H1 (cell line): ENCODE data around the gene CPLANE2. TPM values are rescaled to one million over a fixed set of nuclear protein-coding genes. Genes with fewer than 3 reads are reported as not detected.
A peak's percentile ranks its signal among the peaks of the same experiment; 100 is the strongest.

Source experiments
- CTCF ChIA-PET: fragments of 300-600 bp; sonication (Branson Sonifier 250); formaldehyde crosslinking; loops from one replicate; lab custom pipeline; 2021; ENCODE audit not compliant: partially characterized antibody; lab: Charles Lee
- POLR2A ChIA-PET: fragments of 300-600 bp; sonication (Branson Sonifier 250); formaldehyde crosslinking; loops from one replicate; lab custom pipeline; 2021; ENCODE audit warnings: inconsistent platforms; ENCODE audit not compliant: partially characterized antibody; lab: Charles Lee
- DNase-seq, 2 experiments: peaks; one replicate each; pipeline versions ENCODE4 v3.0.0 to v3.0.0-alpha.2; 2010 to 2022; ENCODE audit warnings: low spot score in 2 of 2, low read depth in 1 of 2, mixed read lengths in 1 of 2
- FAIRE-seq: peaks from 2 replicates; lab custom pipeline; 2011; peaks lifted over from hg19 to GRCh38; lab: Jason Lieb, UNC
- H2AFZ ChIP-seq: 2 replicates; pipeline ENCODE4 v1.8.1; 2012; ENCODE audit warnings: low read length, inconsistent platforms
- H2AK5ac ChIP-seq: 2 replicates; pipeline ENCODE4 v1.6.1; 2013; ENCODE audit warnings: low read depth, low read length
- H2BK120ac ChIP-seq: replicated peaks from 2 replicates; pipeline ENCODE3; 2013; ENCODE audit warnings: low read depth, low read length, inconsistent platforms
- H2BK12ac ChIP-seq: 2 replicates; pipeline ENCODE4 v1.6.1; 2013; ENCODE audit warnings: low read depth, low read length
- H2BK15ac ChIP-seq: 2 replicates; pipeline ENCODE4 v1.6.1; 2013; ENCODE audit warnings: low read length
- H2BK20ac ChIP-seq: 2 replicates; pipeline ENCODE4 v1.6.1; 2013; ENCODE audit warnings: low read length
- H2BK5ac ChIP-seq: 2 replicates; pipeline ENCODE4 v1.6.1; 2013; ENCODE audit warnings: low read depth, low read length
- H3K14ac ChIP-seq: 2 replicates; pipeline ENCODE4 v1.6.1; 2013; ENCODE audit warnings: inconsistent platforms; ENCODE audit not compliant: insufficient read length
- H3K18ac ChIP-seq: 2 replicates; pipeline ENCODE4 v1.6.1; 2013; ENCODE audit warnings: low read length; ENCODE audit errors: extremely low read depth
- H3K23ac ChIP-seq: 2 replicates; pipeline ENCODE4 v1.6.1; 2013; ENCODE audit warnings: inconsistent platforms; ENCODE audit not compliant: insufficient read length
- H3K23me2 ChIP-seq: 2 replicates; pipeline ENCODE4 v1.6.1; 2013; ENCODE audit warnings: low read depth, low read length
- H3K27ac ChIP-seq: 2 replicates; pipeline ENCODE4 v1.6.1; 2011; ENCODE audit warnings: low read depth, low read length, inconsistent platforms
- H3K27me3 ChIP-seq, 4 experiments: replicated peaks in 1 of 4; 1 replicate in 1 of 4; 2 replicates in 3 of 4; pipeline versions ENCODE4 v1.6.1 to v1.8.1; 2011 to 2013; ENCODE audit warnings: low read length in 3 of 4, mild to moderate bottlenecking in 3 of 4, inconsistent platforms in 2 of 4, mixed read lengths in 2 of 4, moderate library complexity in 1 of 4; ENCODE audit not compliant: control insufficient read depth in 3 of 4, insufficient read depth in 3 of 4; ENCODE audit errors: extremely low read depth in 1 of 4
- H3K36me3 ChIP-seq, 4 experiments: 2 replicates each; pipeline versions ENCODE4 v1.6.1 to v1.8.1; 2011 to 2013; ENCODE audit warnings: mild to moderate bottlenecking in 4 of 4, low read length in 3 of 4, moderate library complexity in 2 of 4, control low read depth in 1 of 4, inconsistent platforms in 1 of 4; ENCODE audit not compliant: insufficient read depth in 4 of 4, control insufficient read depth in 2 of 4
- H3K4ac ChIP-seq: replicated peaks from 2 replicates; pipeline ENCODE3; 2013; ENCODE audit warnings: low read length, low read depth, mixed read lengths, inconsistent platforms; ENCODE audit not compliant: insufficient read length
- H3K4me1 ChIP-seq, 4 experiments: replicated peaks in 1 of 4; 1 replicate in 1 of 4; 2 replicates in 3 of 4; pipeline versions ENCODE4 v1.6.1 to v1.8.1; 2011 to 2013; ENCODE audit warnings: low read length in 3 of 4, inconsistent platforms in 2 of 4, mixed read lengths in 1 of 4; ENCODE audit not compliant: insufficient read depth in 4 of 4, control insufficient read depth in 3 of 4
- H3K4me2 ChIP-seq, 2 experiments: 2 replicates each; pipeline versions ENCODE4 v1.6.1 to v1.8.1; 2011 to 2013; ENCODE audit warnings: low read depth in 2 of 2, low read length in 2 of 2, control low read depth in 1 of 2, inconsistent platforms in 1 of 2, mild to moderate bottlenecking in 1 of 2; ENCODE audit not compliant: insufficient read depth in 1 of 2
- H3K4me3 ChIP-seq, 4 experiments: fragments of 200-600, 300-600 bp in 1 of 4; sonication (generic), shearing (Covaris generic), sonication (Bioruptor Twin) in 1 of 4; 2 replicates each; pipeline versions ENCODE4 v1.5.1 to v1.8.1; 2011 to 2016; ENCODE audit warnings: low read length in 4 of 4, low read depth in 3 of 4, control low read depth in 2 of 4, inconsistent platforms in 2 of 4, mild to moderate bottlenecking in 2 of 4, mixed read lengths in 1 of 4, moderate library complexity in 1 of 4; ENCODE audit not compliant: insufficient read depth in 2 of 4; ENCODE audit errors: extremely low read depth in 1 of 4
- H3K56ac ChIP-seq: replicated peaks from 2 replicates; pipeline ENCODE3; 2013; ENCODE audit warnings: low read depth, mild to moderate bottlenecking, mixed read lengths, low read length, inconsistent platforms; ENCODE audit not compliant: insufficient read length
- H3K79me1 ChIP-seq: 2 replicates; pipeline ENCODE4 v1.6.1; 2013; ENCODE audit warnings: low read depth, low read length, control low read depth
- H3K79me2 ChIP-seq, 2 experiments: 2 replicates each; pipeline versions ENCODE4 v1.6.1 to v1.8.1; 2012 to 2013; ENCODE audit warnings: low read length in 2 of 2, mild to moderate bottlenecking in 2 of 2, inconsistent platforms in 1 of 2; ENCODE audit not compliant: insufficient read depth in 2 of 2, control insufficient read depth in 1 of 2
- H3K9ac ChIP-seq, 4 experiments: replicated peaks in 1 of 4; 1 replicate in 1 of 4; 2 replicates in 3 of 4; pipeline versions ENCODE4 v1.6.1 to v1.8.1; 2011 to 2013; ENCODE audit warnings: low read depth in 3 of 4, low read length in 3 of 4, control low read depth in 2 of 4, mild to moderate bottlenecking in 2 of 4, moderate library complexity in 2 of 4, inconsistent platforms in 1 of 4; ENCODE audit errors: extremely low read depth in 1 of 4
- H3K9me3 ChIP-seq, 2 experiments: 2 replicates each; pipeline versions ENCODE4 v1.6.1 to v1.8.1; 2012 to 2013; ENCODE audit warnings: mild to moderate bottlenecking in 2 of 2, moderate library complexity in 2 of 2, control low read depth in 1 of 2, inconsistent platforms in 1 of 2, low read depth in 1 of 2, low read length in 1 of 2, mixed read lengths in 1 of 2; ENCODE audit not compliant: insufficient read depth in 2 of 2
- H4K20me1 ChIP-seq, 2 experiments: replicated peaks in 1 of 2; 2 replicates each; pipeline versions ENCODE3 to v1.8.1; 2011 to 2013; ENCODE audit warnings: inconsistent platforms in 2 of 2, low read length in 2 of 2, mild to moderate bottlenecking in 1 of 2; ENCODE audit not compliant: insufficient read depth in 2 of 2, control insufficient read depth in 1 of 2
- H4K5ac ChIP-seq: 2 replicates; pipeline ENCODE4 v1.6.1; 2013; ENCODE audit warnings: low read length, low read depth, mixed read lengths, inconsistent platforms; ENCODE audit not compliant: insufficient read length
- H4K8ac ChIP-seq: 2 replicates; pipeline ENCODE4 v1.8.0; 2013; ENCODE audit warnings: mild to moderate bottlenecking, moderate library complexity, low read length, inconsistent platforms; ENCODE audit not compliant: insufficient read depth; ENCODE audit errors: extremely low read depth
- H4K91ac ChIP-seq: replicated peaks from 2 replicates; pipeline ENCODE3; 2013; ENCODE audit warnings: low read length, mixed read lengths, inconsistent platforms; ENCODE audit not compliant: insufficient read length
- ASH2L ChIP-seq: fragments of 200-600, 300-600 bp; sonication (generic); IDR thresholded peaks from one replicate; pipeline ENCODE4 v1.7.1; 2017; ENCODE audit warnings: low read length
- CHD2 ChIP-seq: IDR thresholded peaks from 2 replicates; pipeline ENCODE4 v1.6.1; 2012; ENCODE audit warnings: low read length, improper control_type of control experiment
- CTCF ChIP-seq, 3 experiments: IDR thresholded peaks; 1 replicate in 2 of 3; 2 replicates in 1 of 3; pipeline versions ENCODE4 v1.5.1 to v1.6.1; 2011; ENCODE audit warnings: low read length in 3 of 3, mild to moderate bottlenecking in 3 of 3, inconsistent platforms in 2 of 3, low read depth in 1 of 3, moderate library complexity in 1 of 3; ENCODE audit not compliant: insufficient read depth in 1 of 3; ENCODE audit errors: control extremely low read depth in 1 of 3
- JUND ChIP-seq: IDR thresholded peaks from 2 replicates; pipeline ENCODE4 v1.6.1; 2011; ENCODE audit warnings: mild to moderate bottlenecking, improper control_type of control experiment, low read length
- MAX ChIP-seq: IDR thresholded peaks from 2 replicates; pipeline ENCODE4 v1.6.1; 2012; ENCODE audit warnings: inconsistent platforms
- RAD21 ChIP-seq, 2 experiments: IDR thresholded peaks in 1 of 2; conservative IDR thresholded peaks in 1 of 2; 2 replicates each; pipeline ENCODE4 v1.6.1; 2011; ENCODE audit warnings: low read depth in 2 of 2, low read length in 2 of 2, improper control_type of control experiment in 1 of 2, inconsistent platforms in 1 of 2, mild to moderate bottlenecking in 1 of 2, moderate library complexity in 1 of 2
- SIN3A ChIP-seq, 2 experiments: IDR thresholded peaks in 1 of 2; conservative IDR thresholded peaks in 1 of 2; 2 replicates each; pipeline ENCODE4 v1.6.1; 2011 to 2012; ENCODE audit warnings: low read length in 2 of 2, improper control_type of control experiment in 1 of 2, low read depth in 1 of 2, mild to moderate bottlenecking in 1 of 2
- WGBS, 2 experiments: shearing (Covaris generic) in 1 of 2; methylation state at CpG; one replicate each; pipeline versions ENCODE4 v1.1.6 to v1.1.7; 2013 to 2015; ENCODE audit warnings: low lambda C conversion rate in 2 of 2, mixed read lengths in 2 of 2, inconsistent platforms in 1 of 2, low coverage in 1 of 2, missing lambda C conversion rate in 1 of 2; ENCODE audit not compliant: insufficient replicate concordance in 2 of 2, insufficient coverage in 1 of 2, insufficient read length in 1 of 2; ENCODE audit errors: extremely low coverage in 1 of 2, missing lambda C conversion rate in 1 of 2; 5-methylcytosine and 5-hydroxymethylcytosine counted together
- polyA plus RNA-seq, 7 experiments: library from polyadenylated mRNA; depleted of rRNA in 3 of 7; stranded (reverse) in 5 of 7; unstranded in 2 of 7; fragments of >200 nt in 5 of 7; fragments of 200-250 nt in 2 of 7; gene quantifications; 1 replicate in 5 of 7; 2 replicates in 1 of 7; 4 replicates in 1 of 7; pipeline versions ENCODE4 v1.2.1 to v1.2.3, GENCODE V29; 2011 to 2013; ENCODE audit warnings: missing spikeins in 2 of 7, mixed read lengths in 2 of 7
- total RNA-seq: library from RNA; stranded (reverse); fragmentation: NEBNext Ultra II Directional; extraction: Animal tissue kit (Norgen Biotek cat#: 25700); gene quantifications from 2 replicates; pipeline ENCODE4 v1.2.1, GENCODE V29; 2021

Gene CPLANE2
- total and polyA plus RNA-seq, 2 of the 8 experiments (the other 6 are each of a cell fraction or from before 2014, with no cell fraction given) = 2.3 to 2.5 TPM

GRCh38 chr1:16235944-16236510, 956 bp downstream of the CPLANE2 start:
- Histone ChIP-seq H4K8ac (no peak overlapping the region), H2AK5ac (no peak overlapping the region), H3K4me2 (peak overlapping the region; percentile 80 to 95), H2BK12ac (no peak overlapping the region), H2BK15ac (no peak overlapping the region), H3K36me3 (no peaks in the 10 kb centered on the region), H3K79me2 (no peaks in the 10 kb centered on the region), H3K9me3 (no peaks in the 10 kb centered on the region), H3K23ac (no peak overlapping the region), H3K18ac (no peak overlapping the region), H2BK5ac (no peak overlapping the region), H2AFZ (0 out of 2 replicates have a peak overlapping the region, but pooled peaks have one; percentile 47), H4K91ac (no peak overlapping the region), H3K9ac (no peak overlapping the region), H3K56ac (no peak overlapping the region), H3K23me2 (peaks cover 6% of the 10 kb centered on the region), H3K14ac (no peak overlapping the region), H3K79me1 (no peaks in the 10 kb centered on the region; the same call in 1 of the 2 replicates), H3K4me1 (peaks cover 0 to 9% (median 3%) of the 10 kb centered on the region in 4 experiments; a peak in 6 of 7 replicates), H3K27ac (no peak overlapping the region), H4K5ac (no peak overlapping the region), H3K4ac (no peak overlapping the region), H4K20me1 (no peaks in the 10 kb centered on the region), H2BK20ac (no peak overlapping the region), H3K27me3 (no peaks in the 10 kb centered on the region; a peak in 1 of 7 replicates), H2BK120ac (no peak overlapping the region), H3K4me3 (peak overlapping the region; percentile 60 to 74 (median 72); a peak in 6 of 8 replicates)
- peak; percentile 39 for FAIRE-seq
- POLR2A ChIA-PET = no interaction called here
- DNase-seq = no peak
- WGBS, 2 experiments = 43% methylated on average over 6 of the region's 6 CpGs; no CpG with 5 or more reads in 1 of the 2 experiments
- CTCF ChIA-PET = interaction anchor here (0.6 to 13.8 kb wide), 8 partner anchors 8 to 157 kb away, joined by 3 to 106 read pairs (median 5); partner anchors contain the start of gene ARHGEF19
- TF ChIP-seq ASH2L (no peak), CTCF (IDR thresholded peaks at IDR 0.05; ENCODE audit: control extremely low read depth in 1 of 3, insufficient read depth in 1 of 3, low read depth in 1 of 3, low read length in 3 of 3) (peak; percentile 13 to 53 (median 40); a peak in 3 of 4 replicates), SIN3A (conservative IDR thresholded peaks at IDR 0.05 in 1 of 2, IDR thresholded peaks at IDR 0.05 in 1 of 2; ENCODE audit: low read depth in 1 of 2, low read length in 2 of 2) (0 out of 4 replicates have a peak, but pooled peaks of 1 of the 2 experiments have one; percentile 32), RAD21 (IDR thresholded peaks at IDR 0.05 in 1 of 2, conservative IDR thresholded peaks at IDR 0.05 in 1 of 2; ENCODE audit: low read depth in 2 of 2, low read length in 2 of 2) (peak; percentile 1 to 34; a peak in 1 of 4 replicates), JUND (no peak), CHD2 (no peak), MAX (peak; percentile 69)
